Non-pigmented ciliary epithelial cell (primary cell): Measurements from ENCODE around the gene LAMB4.

Source experiments
- DNase-seq: peaks from one replicate; pipeline ENCODE4 v3.0.0-alpha.2; 2010; ENCODE audit warnings: low read depth

The LAMB4 gene

GRCh38 chr7:108078691-108079090, 51.5 kb downstream of the LAMB4 start:
- DNase-seq = no peak

- no peak for DNase-seq
Observed at GRCh38 chr7:108078211-108078673, 51.9 kb downstream of the LAMB4 start.

- DNase-seq = no peak
Observed at GRCh38 chr7:108077709-108078108, 52.5 kb downstream of the LAMB4 start.

- no peak for DNase-seq
Observed at GRCh38 chr7:108076156-108076555, 54.0 kb downstream of the LAMB4 start.

GRCh38 chr7:108073305-108074070, 56.7 kb downstream of the LAMB4 start:
- DNase-seq = no peak

- no peak for DNase-seq
Observed at GRCh38 chr7:108072739-108073138, 57.4 kb downstream of the LAMB4 start.

- no peak for DNase-seq
Observed at GRCh38 chr7:108072116-108072515, 58.0 kb downstream of the LAMB4 start.

- DNase-seq = no peak
Observed at GRCh38 chr7:108071551-108071950, 58.6 kb downstream of the LAMB4 start.

- no peak for DNase-seq
Observed at GRCh38 chr7:108069646-108070045, 60.5 kb downstream of the LAMB4 start.

GRCh38 chr7:108067844-108068243, 62.3 kb downstream of the LAMB4 start:
- no peak for DNase-seq

- DNase-seq = no peak
Observed at GRCh38 chr7:108066486-108066885, 63.7 kb downstream of the LAMB4 start.

GRCh38 chr7:108063520-108063933, 66.6 kb downstream of the LAMB4 start:
- DNase-seq = no peak

- DNase-seq = no peak
Observed at GRCh38 chr7:108062250-108063014, 67.7 kb downstream of the LAMB4 start.

- DNase-seq = no peak
Observed at GRCh38 chr7:108059526-108059925, 70.6 kb downstream of the LAMB4 start.

- DNase-seq = no peak
Observed at GRCh38 chr7:108057951-108058481, 72.1 kb downstream of the LAMB4 start.

- DNase-seq = no peak
Observed at GRCh38 chr7:108055611-108056021, 74.5 kb downstream of the LAMB4 start.

- DNase-seq = no peak
Observed at GRCh38 chr7:108054537-108054936, 75.6 kb downstream of the LAMB4 start.

GRCh38 chr7:108053250-108053649, 76.9 kb downstream of the LAMB4 start:
- no peak for DNase-seq

- DNase-seq = no peak
Observed at GRCh38 chr7:108051454-108051853, 78.7 kb downstream of the LAMB4 start.

GRCh38 chr7:108049962-108050361, 80.2 kb downstream of the LAMB4 start:
- no peak for DNase-seq

- no peak for DNase-seq
Observed at GRCh38 chr7:108048422-108048821, 81.7 kb downstream of the LAMB4 start.

- no peak for DNase-seq
Observed at GRCh38 chr7:108046952-108047506, 83.1 kb downstream of the LAMB4 start.

GRCh38 chr7:108045669-108046068, 84.5 kb downstream of the LAMB4 start:
- DNase-seq = no peak
